GM20431 (cell line): ENCODE data around the gene IFITM10.

Source experiments
- in situ Hi-C: fragments of 300-500 bp; cut with MseI, MboI; formaldehyde crosslinking; loops from one replicate; pipeline ENCODE4 v1.15.0; 2020; ENCODE audit warnings: low sequenced_read_pairs; ENCODE audit not compliant: unreplicated experiment

Gene IFITM10

GRCh38 chr11:1763796-1764661 lies 13.6 kb upstream of the IFITM10 start, which contains the start of gene CTSD:
Gene CTSD (minus strand): TSS chr11:1763927. CDS start chr11:1763859, 68 bp downstream.
- in situ Hi-C loops: no loop called here

- in situ Hi-C loops: no loop called here
These were observed 13.0 kb upstream of the IFITM10 start for GRCh38 chr11:1763336-1763795.

- in situ Hi-C loops: no loop called here
These were observed 12.3 kb upstream of the IFITM10 start for GRCh38 chr11:1762537-1763302.

DNA sequence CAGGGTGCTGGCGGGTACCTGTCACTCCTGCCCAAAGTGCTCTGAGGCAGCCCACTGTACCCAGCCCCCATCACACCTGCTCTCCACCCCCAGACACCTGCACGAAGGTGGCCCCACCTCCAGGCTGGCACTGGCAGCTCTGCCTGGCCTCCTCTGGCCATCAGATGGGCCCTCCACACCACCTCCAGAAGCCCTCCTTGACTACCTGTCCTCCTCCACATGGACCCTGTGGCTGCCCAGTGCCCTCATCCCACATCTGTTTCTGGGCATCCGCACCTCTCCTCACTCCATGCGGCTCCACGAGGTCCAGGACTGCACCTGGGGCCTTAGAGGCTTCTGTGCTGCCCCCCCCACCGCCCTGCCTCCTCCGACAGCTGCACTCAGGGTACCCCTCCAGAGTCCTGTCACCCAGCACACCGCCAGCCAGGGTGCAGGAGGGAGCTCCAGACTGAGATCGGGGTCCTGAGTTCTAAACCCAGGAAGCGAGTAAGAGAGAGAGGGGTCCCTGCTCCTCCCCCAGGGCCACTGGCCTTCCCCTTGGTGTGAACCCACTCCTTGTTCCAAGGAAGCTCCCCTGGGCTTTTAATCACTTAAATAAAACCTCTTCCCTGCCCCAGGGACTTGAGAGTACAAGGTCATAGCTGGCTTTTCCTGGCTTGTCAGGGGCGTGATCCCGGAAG lies 11.6 kb upstream of the IFITM10 start:
- in situ Hi-C loops: no loop called here

GRCh38 chr11:1761110-1761856 lies 10.9 kb upstream of the IFITM10 start:
- in situ Hi-C loops: no loop called here

- in situ Hi-C loops: no loop called here
These were observed 10.1 kb upstream of the IFITM10 start for GRCh38 chr11:1760351-1761109.

DNA sequence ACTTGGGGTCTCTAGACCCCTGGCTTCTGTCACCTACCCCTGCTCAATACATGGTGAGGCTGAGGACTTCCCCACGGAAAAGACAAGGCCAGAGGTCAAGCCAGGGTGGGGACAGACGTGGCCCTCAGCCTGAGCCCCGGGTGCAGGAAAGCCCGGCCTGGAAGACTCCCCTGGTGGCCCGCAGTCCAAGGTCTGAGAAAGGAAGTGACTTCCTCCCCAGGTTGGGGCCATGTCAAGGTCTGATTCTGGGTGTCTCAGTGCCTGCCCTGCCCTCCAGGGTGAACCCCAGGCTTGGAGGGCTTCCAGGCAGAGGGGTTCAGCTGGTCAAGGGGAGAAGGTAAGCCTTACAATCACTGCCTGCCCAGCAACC lies 9.4 kb upstream of the IFITM10 start:
- in situ Hi-C loops: no loop called here

DNA sequence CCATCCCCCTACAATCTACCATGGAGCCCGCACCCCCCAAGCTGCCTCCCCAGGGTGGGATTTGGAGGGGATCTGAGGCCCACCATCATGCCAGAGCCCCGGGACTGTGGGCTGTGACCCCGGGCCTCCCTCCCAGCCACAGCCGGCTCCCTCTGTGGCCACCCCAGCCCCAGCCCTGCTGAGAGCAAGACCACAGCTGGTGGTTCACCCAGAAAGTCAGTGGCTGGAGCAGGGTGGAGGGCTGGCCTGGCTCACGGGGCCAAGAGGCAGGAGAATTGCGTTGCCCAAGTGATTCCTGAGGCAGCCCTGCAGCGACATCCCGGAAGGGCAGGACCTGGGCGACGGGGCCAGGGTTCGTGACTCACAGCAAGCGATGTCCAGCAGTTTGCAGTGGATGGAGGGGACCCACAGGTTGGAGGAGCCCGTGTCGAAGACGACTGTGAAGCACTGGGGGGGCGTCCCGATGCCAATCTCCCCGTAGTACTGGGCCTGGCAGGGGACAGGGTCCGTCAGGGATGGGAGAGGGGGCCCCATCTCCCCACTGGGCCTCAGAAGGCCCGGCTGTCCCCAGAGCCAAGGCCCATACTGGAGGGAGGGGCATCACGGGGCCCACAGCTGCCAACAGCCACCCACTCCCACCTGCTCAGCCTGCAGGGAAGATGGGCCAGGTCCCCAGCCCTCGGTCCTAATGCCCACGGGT lies 8.9 kb upstream of the IFITM10 start:
- in situ Hi-C loops: no loop called here

DNA sequence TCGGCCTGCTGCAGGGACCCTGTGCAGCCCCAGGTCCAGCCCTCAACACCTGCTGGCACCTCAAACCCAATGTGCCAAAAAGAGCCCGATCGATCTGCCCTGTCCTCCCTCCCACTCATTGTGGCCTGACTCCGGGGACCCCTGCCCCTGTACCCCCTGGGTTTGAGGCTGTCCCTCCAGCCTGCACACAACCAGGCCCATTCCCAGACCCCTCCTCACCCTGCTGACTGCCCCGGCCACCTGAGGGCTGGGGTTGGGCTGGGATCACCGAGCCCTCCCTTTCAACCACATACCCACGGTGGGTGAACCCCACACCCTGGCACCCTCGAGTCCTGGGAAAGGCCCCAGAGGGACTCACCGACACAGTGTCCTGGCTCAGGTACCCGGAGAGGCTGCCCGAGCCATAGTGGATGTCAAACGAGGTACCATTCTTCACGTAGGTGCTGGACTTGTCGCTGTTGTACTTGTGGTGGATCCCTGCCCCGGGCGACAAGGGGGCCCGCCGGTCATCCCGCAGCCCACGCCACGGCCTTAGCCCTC lies 8.3 kb upstream of the IFITM10 start:
- in situ Hi-C loops: no loop called here

DNA sequence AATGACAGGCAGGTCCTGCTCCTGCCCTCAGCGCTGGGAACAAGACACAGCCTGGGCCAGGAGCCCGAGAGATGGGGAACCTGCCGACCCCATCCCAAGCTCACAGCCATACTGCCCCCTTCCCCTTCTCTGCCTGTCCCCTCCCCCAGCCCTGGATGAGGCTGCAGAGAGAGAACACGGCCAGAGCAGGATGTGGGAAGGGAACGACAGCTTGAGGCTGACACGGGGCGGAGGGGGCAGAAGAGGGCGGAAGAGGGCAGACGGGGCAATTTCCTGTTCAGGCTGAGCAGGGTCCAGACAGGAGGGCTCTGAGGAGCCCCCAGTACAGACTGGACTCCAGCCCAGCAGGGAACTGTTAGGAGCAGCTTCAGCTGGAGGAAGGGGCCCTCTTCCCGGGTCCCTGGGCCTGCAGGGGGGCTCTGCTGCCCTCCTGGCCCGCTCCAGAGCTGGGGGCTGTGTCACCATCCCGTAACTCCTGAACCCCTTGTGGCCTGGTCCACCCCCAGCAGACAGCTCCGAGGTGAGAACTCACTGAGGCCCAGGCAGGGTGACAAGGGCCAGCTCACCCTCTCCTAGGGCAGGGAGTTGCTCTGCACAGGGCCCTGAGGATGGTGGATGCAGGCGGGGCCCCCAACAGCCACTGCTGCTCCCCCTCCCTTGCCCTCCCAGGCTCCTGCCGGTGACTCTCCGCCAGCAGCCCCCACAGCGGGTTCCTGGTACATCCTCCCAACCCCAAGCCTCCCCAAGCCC lies 7.6 kb upstream of the IFITM10 start:
- in situ Hi-C loops: no loop called here

- in situ Hi-C loops: no loop called here
These were observed 6.7 kb upstream of the IFITM10 start for GRCh38 chr11:1756791-1757771.

DNA sequence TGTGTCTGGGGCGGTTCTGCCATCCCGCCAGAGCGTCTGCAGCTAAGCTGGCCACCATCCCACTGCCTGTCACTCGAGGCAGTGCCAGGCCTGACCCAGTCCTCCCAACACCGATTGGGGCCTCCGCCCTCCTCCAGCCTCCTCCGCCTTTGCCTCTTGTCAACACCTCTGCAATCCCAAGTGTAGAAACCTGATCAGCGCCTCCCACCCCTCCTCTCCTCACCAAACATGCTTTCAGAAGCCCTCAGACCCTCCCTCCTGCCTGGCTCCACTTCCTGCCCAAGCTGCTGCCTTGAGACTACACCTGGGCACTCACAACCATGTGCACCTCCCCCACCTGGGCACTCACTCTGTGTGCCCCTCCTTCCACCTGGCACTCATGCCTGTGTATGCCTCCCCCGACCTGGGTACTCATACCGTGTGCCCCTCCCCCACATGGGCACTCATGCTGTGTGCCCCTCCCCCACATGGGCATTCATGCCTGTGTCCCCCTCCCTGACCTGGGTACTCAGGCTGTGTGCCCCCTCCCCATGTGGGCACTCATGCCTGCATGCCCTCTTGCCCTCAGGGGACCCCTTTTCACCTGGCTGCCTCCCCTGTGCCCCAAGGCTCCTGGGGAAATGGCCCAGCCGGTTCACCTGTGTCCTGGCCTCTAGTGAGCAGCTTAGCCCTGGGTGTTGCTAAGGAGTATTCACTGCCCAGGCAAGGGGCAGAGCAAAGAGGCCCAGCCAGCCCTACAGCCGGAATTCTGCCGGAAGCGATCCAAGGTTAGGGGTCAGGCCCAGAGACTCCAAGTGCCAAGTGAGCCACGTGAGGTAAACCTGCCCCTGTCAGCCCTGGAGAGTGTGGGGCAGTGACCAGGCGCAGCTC lies 5.5 kb upstream of the IFITM10 start:
- in situ Hi-C loops: no loop called here

- in situ Hi-C loops: no loop called here
These were observed 4.9 kb upstream of the IFITM10 start for GRCh38 chr11:1755344-1755691.

DNA sequence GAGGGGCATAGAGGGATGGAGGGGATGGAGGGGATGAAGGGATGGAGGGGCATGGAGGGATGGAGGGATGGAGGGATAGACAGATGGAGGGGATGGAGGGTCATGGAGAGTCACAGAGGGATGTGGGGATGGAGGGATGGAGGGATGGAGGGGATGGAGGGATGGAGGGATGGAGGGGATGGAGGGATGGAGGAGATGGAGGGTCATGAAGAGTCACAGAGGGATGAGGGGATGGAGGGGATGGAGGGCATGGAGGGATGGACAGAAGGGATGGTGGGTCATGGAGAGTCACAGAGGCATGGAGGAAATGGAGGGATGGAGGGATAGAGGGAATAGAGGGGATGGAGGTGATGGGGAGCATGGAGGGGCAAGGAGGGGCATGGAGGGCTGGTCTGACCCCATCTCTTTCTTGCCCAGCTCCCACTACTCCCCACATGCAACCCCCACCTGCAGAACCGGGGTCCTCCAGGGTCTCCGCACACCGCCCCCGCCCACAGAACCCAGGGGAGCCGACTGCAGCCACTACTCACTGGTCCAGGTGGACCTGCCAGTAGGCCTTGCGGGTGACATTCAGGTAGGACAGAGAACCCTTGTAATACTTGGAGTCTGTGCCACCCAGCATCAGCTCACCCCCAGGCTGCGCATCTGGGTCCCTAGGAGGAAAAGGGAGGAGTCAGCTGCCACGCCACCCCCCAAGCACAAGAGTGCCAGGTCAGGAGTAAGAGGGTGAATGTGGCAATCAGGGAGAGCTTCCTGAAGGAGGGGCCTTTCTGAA lies 4.2 kb upstream of the IFITM10 start:
- in situ Hi-C loops: no loop called here

DNA sequence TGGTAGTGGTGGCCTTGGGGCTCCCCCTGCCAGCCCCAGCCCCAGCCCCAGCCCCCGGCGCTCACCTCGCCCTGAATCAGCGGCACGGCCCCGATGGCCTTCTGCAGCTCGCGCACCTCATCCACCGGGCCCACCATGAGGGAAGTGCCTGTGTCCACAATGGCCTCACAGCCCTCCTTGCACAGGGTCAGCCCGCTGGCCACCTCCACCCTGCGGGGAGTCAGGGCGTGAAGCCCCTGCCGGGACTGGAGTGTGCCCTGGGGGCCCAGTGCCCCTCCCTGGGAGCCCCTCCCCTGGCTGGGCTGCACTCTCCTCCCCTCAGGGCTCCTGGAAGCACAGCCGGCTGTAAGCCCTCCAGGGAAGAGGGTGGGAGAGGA lies 3.5 kb upstream of the IFITM10 start:
- in situ Hi-C loops: no loop called here
